H1 (cell line): ENCODE measurements around the gene NEU4. TPM values are rescaled to one million over a fixed set of nuclear protein-coding genes. Genes with fewer than 3 reads are reported as not detected.

ENCODE experiments used
- TAF7 ChIP-seq: optimal IDR thresholded peaks from 2 replicates; pipeline ENCODE3; 2011; ENCODE audit warnings: low read depth, mild to moderate bottlenecking, inconsistent platforms, low read length, moderate library complexity, borderline replicate concordance
- polyA plus RNA-seq, 7 experiments: library from polyadenylated mRNA; depleted of rRNA in 3 of 7; stranded (reverse) in 5 of 7; unstranded in 2 of 7; fragments of >200 nt in 5 of 7; fragments of 200-250 nt in 2 of 7; gene quantifications; 1 replicate in 5 of 7; 2 replicates in 1 of 7; 4 replicates in 1 of 7; pipeline versions ENCODE4 v1.2.1 to v1.2.3, GENCODE V29; 2011 to 2013; ENCODE audit warnings: missing spikeins in 2 of 7, mixed read lengths in 2 of 7
- total RNA-seq: library from RNA; stranded (reverse); fragmentation: NEBNext Ultra II Directional; extraction: Animal tissue kit (Norgen Biotek cat#: 25700); gene quantifications from 2 replicates; pipeline ENCODE4 v1.2.1, GENCODE V29; 2021

Gene NEU4
- total and polyA plus RNA-seq, 2 of the 8 experiments (the other 6 are each of a cell fraction or from before 2014, with no cell fraction given): 0.32 to 0.50 TPM

DNA sequence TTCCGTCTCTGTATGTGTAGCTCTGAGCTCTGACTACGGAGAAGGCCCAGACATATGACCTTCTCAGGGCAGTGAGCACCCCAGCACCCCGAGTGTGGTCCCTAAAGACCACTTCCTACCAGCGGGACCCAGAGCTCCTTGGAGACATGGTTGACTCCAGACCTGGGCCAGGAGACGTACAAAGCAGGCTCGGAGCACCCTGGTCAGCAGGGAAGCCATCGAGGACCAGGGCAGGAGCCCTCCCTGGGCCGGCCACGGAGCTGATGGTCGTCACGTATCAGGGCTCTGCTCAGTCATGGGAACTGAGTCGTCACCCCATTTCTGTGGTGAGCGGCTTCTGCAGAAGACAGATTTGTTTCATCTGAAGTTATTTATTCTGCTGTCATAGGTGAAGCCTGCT is 12.8 kb upstream of the NEU4 start (continued):
- no peak for TF ChIP-seq TAF7
